Coronary artery (tissue), 2 donors: ENCODE results near the gene TANGO2.

ENCODE experiments used
- DNase-seq: peaks from one replicate; pipeline ENCODE4 v3.0.0-alpha.2; 2017; ENCODE audit warnings: low spot score
- H3K27ac ChIP-seq, 2 donors: fragments of 200-600 bp; sonication (generic); one replicate each; pipeline ENCODE4 v1.5.1; 2016 to 2019
- H3K4me3 ChIP-seq: fragments of 200-600 bp; sonication (generic); 2 replicates; pipeline ENCODE4 v1.5.1; 2016; ENCODE audit warnings: mild to moderate bottlenecking, moderate library complexity
- TF ChIP-seq, protein P1 (sequence below): fragments of 200-600 bp; sonication (generic); IDR thresholded peaks from one replicate; pipeline ENCODE4 v1.5.1; 2019; ENCODE audit warnings: antibody characterized with exemption

TANGO2 gene

GRCh38 chr22:20112623-20113511 is 92.0 kb downstream of the TANGO2 start:
- DNase-seq: no peak
- Histone ChIP-seq H3K4me3 (no peak overlapping the region), H3K27ac (no peak overlapping the region)
- TF ChIP-seq, protein P1, sequence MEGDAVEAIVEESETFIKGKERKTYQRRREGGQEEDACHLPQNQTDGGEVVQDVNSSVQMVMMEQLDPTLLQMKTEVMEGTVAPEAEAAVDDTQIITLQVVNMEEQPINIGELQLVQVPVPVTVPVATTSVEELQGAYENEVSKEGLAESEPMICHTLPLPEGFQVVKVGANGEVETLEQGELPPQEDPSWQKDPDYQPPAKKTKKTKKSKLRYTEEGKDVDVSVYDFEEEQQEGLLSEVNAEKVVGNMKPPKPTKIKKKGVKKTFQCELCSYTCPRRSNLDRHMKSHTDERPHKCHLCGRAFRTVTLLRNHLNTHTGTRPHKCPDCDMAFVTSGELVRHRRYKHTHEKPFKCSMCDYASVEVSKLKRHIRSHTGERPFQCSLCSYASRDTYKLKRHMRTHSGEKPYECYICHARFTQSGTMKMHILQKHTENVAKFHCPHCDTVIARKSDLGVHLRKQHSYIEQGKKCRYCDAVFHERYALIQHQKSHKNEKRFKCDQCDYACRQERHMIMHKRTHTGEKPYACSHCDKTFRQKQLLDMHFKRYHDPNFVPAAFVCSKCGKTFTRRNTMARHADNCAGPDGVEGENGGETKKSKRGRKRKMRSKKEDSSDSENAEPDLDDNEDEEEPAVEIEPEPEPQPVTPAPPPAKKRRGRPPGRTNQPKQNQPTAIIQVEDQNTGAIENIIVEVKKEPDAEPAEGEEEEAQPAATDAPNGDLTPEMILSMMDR: no peak

DNA sequence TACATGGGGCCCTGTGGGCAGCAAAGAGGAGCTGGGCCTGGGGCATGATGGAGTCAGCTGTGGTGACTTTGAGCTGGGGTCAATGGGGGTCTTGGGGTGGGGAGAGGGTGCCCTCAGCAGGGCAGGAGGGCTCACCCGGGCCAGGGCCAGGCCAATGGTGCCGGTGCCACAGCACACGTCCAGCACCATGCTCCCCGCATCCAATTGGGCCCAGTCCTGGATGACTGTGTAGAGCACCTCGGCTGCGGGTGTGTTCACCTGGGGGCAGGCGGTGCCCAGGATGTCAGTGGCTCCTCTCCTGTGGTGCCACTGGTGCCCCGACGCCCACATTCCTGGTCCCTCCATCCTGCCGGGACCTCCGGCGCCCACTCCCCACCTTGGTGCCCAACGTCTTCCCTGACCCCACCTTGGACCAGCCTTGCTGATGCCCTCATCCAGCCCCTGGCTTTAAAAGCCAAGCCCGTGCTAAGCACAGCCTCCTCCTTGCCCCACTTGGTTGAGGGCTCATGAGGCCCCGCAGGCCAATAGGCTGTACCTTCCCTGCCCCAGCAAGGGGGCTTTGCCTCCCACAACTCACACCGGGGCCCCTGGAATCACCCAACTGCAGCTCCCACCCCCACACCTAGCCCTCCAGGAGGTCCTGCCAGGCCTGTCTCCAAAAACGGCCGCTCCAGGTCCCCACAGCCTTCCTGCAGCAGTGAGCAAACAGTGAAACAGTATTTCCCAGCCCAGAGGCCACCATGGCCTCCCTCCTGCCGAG is 92.8 kb downstream of the TANGO2 start:
- TF ChIP-seq, protein P1: no peak
- no peak overlapping the region for H3K27ac ChIP-seq
- no peak for DNase-seq
- H3K4me3 ChIP-seq: no peak overlapping the region

DNA sequence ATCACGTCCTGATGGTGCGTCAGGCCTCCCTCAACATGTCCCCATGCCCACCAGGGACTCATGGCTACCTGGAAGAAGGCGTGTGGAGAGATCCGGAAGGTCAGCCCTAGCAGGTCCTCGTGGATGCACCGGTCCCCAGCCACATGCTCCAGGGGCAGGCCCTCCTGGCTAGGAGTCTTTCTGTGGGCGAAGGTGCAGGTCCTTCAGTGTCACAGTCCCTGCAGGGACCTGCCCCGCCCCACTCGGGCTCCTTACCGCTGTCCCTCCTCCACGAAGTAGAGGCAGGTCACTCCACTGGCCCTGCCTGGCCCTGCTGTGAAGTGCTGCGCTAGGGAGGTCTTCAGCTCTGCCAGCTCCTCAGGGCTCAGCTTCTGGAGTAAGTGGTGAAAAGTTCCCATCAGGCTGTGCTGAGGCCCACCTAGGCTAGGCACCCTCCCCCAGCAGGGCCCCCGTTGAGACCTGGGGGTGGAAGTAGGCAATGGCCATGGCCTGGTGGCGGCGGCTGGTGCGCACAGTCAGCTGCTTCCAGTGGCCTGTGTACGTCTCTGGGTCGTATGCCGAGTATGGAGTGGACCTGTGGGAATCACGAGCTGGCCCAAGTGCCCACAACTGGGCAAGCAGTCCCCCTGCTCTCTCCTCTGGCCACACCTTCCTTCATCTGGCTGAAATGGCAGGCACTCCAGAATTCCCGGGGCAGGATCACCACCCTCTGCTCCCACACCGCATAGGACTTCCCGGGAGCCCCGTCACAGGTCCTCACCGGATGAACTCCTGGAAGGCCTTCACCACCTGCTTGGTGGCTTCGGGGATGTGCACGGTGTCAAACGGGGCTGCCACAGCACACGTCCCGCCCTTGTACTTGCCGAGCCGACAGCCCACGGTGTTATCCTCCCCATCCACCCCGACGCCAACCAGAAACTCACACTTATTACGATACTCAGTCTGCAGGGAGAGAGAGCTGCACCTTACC is 93.9 kb downstream of the TANGO2 start:
- TF ChIP-seq, protein P1: no peak
- Histone ChIP-seq H3K4me3 (no peak overlapping the region), H3K27ac (no peak overlapping the region)
- no peak for DNase-seq

GRCh38 chr22:20115691-20116375 is 94.9 kb downstream of the TANGO2 start, which contains the start of gene RANBP1:
Gene RANBP1, plus strand, starts transcription at chr22:20116104. Its CDS starts 81 bp downstream, at chr22:20116185.
- no peak for DNase-seq
- Histone ChIP-seq H3K27ac (peak within 1 kb of the TSS; percentile 67 to 93), H3K4me3 (peak within 1 kb of the TSS; percentile 90)
- TF ChIP-seq, protein P1: no peak

- DNase-seq: no peak
- peak overlapping the region; percentile 67 to 93 for H3K27ac ChIP-seq
- TF ChIP-seq, protein P1: no peak
- peak overlapping the region; percentile 90 for H3K4me3 ChIP-seq
Observed at GRCh38 chr22:20116376-20116950, 95.6 kb downstream of the TANGO2 start.
